Activated CD8-positive, alpha-beta T cell treated with anti-CD3 and anti-CD28 coated beads for 36 hours (primary cell): ENCODE data around the gene PEX14. TPM values are rescaled to one million over a fixed set of nuclear protein-coding genes. Genes with fewer than 3 reads are reported as not detected.

Source experiments
- ATAC-seq: fragments of 200-7000 bp; cut with Tn5 transposase; one replicate; pipeline ENCODE4 v1.10.0; 2021; ENCODE audit warnings: mild to moderate bottlenecking, moderate library complexity
- CTCF ChIA-PET: fragments of 350-600 bp; sonication (Branson Sonifier 250); formaldehyde crosslinking; loops from one replicate; lab custom pipeline; 2021; ENCODE audit warnings: antibody characterized with exemption; lab: Charles Lee
- POLR2A ChIA-PET: fragments of 350-600 bp; sonication (Branson Sonifier 250); formaldehyde crosslinking; loops from one replicate; lab custom pipeline; 2021; ENCODE audit warnings: antibody characterized with exemption; lab: Charles Lee
- DNase-seq: peaks from one replicate; pipeline ENCODE4 v3.0.0-alpha.2; 2020
- H3K27ac Mint-ChIP-seq: one replicate; pipeline ENCODE4 v1.8.0; 2021; ENCODE audit warnings: mild to moderate bottlenecking, mixed read lengths
- H3K27me3 Mint-ChIP-seq: one replicate; pipeline ENCODE4 v1.8.0; 2021; ENCODE audit warnings: mixed read lengths
- H3K36me3 Mint-ChIP-seq: one replicate; pipeline ENCODE4 v1.8.0; 2021; ENCODE audit warnings: low read depth, mixed read lengths
- H3K4me1 Mint-ChIP-seq: one replicate; pipeline ENCODE4 v1.8.0; 2021; ENCODE audit warnings: low read depth, mixed read lengths
- H3K4me3 Mint-ChIP-seq: one replicate; pipeline ENCODE4 v1.8.0; 2021; ENCODE audit warnings: mild to moderate bottlenecking, moderate library complexity, mixed read lengths
- H3K9me3 Mint-ChIP-seq: one replicate; pipeline ENCODE4 v1.8.0; 2021; ENCODE audit warnings: mixed read lengths
- CTCF ChIP-seq: fragments of 200-600 bp; IDR thresholded peaks from one replicate; pipeline ENCODE4 v1.8.0; 2022; ENCODE audit warnings: antibody characterized with exemption, mild to moderate bottlenecking
- intact Hi-C: fragments of 100-400 bp; cut with micrococcal nuclease; formaldehyde crosslinking; loops from one replicate; pipeline ENCODE4 v1.10.0; 2022
- total RNA-seq, 2 experiments: library from RNA; stranded (reverse); gene quantifications; one replicate each; pipeline ENCODE4 v1.2.3, GENCODE V29; 2021

Gene PEX14
- total RNA-seq, 2 experiments from 2014 or later: 18.0 to 18.5 TPM

DNA sequence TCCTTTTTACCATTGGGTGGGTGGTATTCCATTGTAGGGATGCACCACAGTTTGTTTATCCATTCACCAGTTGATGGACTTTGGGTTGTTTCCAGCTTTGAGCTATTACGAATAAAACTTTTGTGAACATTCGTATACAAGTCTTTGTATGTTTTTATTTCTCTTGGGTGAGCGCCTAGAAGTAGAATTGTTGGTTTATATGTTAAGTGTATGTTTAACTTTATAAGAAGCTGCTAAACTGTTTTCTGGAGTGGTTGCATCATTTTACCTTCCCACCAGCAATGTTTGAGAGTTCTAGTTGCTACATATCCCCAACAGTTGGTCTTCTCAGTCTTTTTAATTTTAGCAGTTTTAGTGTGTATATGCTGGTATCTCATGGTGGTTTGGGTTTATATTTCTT is 132.5 kb downstream of the PEX14 start:
- intact Hi-C loops: no loop called here
- CTCF ChIA-PET: no interaction called here
- ATAC-seq (no peak), DNase-seq (no peak)
- no peak overlapping the region for H3K4me3 Mint-ChIP-seq
- H3K4me1 Mint-ChIP-seq: no peaks in the 10 kb centered on the region
- no peaks in the 10 kb centered on the region for H3K36me3 Mint-ChIP-seq
- POLR2A ChIA-PET: no interaction called here
- H3K9me3 Mint-ChIP-seq: no peaks in the 10 kb centered on the region
- H3K27ac Mint-ChIP-seq: no peak overlapping the region
- H3K27me3 Mint-ChIP-seq: no peaks in the 10 kb centered on the region
- no peak for TF ChIP-seq CTCF

DNA sequence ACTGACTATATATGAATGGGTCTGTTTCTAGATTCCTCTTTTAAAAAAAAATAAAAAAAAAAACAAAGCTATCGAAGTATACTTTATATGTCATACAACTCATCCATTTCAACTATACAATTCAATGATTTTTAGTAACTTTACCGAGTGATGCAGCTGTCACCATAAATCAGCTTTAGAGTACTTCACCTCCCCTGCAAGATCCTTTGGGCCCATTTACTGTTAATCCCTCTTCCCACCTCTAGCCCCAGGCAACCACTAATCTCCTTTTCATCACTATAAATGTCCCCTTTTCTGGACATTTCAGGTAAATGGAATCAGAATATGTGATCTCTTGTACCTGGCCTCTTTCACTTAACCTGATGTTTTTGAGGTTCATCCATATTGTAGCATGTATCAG is 133.9 kb downstream of the PEX14 start:
- Mint-ChIP-seq H3K27me3 (no peaks in the 10 kb centered on the region), H3K9me3 (no peaks in the 10 kb centered on the region), H3K4me3 (no peak overlapping the region), H3K27ac (no peak overlapping the region), H3K4me1 (no peaks in the 10 kb centered on the region), H3K36me3 (no peaks in the 10 kb centered on the region)
- POLR2A ChIA-PET: no interaction called here
- no peak for TF ChIP-seq CTCF
- CTCF ChIA-PET: no interaction called here
- intact Hi-C loops: no loop called here
- DNase-seq (no peak), ATAC-seq (no peak)

DNA sequence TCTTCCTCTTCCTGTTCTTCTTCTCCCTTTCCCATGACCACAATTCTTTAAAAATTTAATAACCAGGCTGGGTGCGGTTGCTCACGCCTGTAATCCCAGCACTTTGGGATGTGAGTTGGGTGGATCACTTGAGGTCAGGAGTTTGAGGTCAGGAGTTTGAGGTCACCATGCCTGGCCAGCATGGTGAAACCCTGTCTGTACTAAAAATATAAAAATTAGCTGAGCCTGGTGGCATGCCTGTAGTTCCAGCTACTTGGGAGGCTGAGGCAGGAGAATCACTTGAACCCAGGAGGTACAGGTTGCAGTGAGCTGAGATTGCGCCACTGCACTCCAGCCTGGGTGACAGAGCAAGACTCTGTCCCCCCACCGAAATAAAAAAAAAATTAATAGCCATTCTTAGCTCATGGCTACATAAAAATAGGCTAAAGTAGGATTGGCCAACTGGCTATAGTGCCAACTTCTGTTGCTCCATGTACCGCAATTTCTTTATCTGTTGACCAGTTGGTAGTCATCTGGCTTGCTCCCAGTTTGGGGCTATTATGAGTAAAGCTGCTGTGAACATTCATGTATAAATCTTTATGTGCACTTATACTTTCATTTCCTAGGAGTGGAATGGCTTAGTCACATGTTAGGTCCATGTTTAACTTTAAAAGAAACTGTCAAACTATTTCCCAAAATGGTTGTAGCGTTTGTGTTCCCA is 136.3 kb downstream of the PEX14 start:
- Mint-ChIP-seq H3K4me1 (no peaks in the 10 kb centered on the region), H3K9me3 (no peaks in the 10 kb centered on the region), H3K4me3 (no peak overlapping the region), H3K27ac (no peak overlapping the region), H3K27me3 (no peaks in the 10 kb centered on the region), H3K36me3 (no peaks in the 10 kb centered on the region)
- ATAC-seq: no peak
- no peak for DNase-seq
- ChIA-PET CTCF (no interaction called here), POLR2A (no interaction called here)
- intact Hi-C loops: no loop called here
- TF ChIP-seq CTCF: no peak

DNA sequence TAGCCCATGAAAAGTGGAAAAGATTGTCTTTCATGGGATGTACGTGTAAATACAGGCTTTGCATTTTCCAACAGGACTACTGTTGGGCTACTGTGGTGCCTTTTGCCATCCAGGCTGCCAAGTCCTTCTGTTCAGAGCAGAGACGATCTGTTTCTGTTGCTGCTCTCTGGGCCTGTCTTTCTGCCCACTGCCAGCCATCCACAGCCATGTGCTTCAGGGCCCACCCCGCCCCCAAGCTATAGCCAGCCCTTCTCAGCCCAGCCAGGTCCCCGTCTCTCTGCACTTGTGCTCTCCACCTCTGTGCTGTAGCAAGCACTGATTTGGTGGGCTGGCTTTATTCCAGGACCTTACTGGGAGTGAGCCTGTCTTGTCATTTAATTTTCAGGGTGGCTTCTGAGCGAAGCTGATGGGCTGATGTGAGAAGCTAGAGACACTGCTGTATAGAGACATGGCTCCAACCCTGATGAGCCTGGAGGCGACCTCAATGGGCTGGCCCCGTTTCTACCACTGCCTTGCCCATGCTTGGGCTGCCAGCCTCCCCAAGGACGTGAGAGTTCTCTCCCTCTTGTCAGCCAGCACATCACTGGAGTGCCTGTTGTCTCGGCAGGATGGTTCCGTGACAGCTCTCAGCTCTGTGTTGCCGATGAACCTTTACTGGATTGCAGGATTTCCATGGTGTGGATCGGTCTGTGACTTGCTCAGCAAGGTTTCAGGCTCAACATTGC is 137.8 kb downstream of the PEX14 start:
- no peak for DNase-seq
- no peaks in the 10 kb centered on the region for H3K9me3 Mint-ChIP-seq
- no peaks in the 10 kb centered on the region for H3K4me1 Mint-ChIP-seq
- no peaks in the 10 kb centered on the region for H3K27me3 Mint-ChIP-seq
- H3K36me3 Mint-ChIP-seq: no peaks in the 10 kb centered on the region
- no peak for TF ChIP-seq CTCF
- H3K27ac Mint-ChIP-seq: no peak overlapping the region
- no peak overlapping the region for H3K4me3 Mint-ChIP-seq
- intact Hi-C loops: no loop called here
- ChIA-PET POLR2A (no interaction called here), CTCF (no interaction called here)
- no peak for ATAC-seq

DNA sequence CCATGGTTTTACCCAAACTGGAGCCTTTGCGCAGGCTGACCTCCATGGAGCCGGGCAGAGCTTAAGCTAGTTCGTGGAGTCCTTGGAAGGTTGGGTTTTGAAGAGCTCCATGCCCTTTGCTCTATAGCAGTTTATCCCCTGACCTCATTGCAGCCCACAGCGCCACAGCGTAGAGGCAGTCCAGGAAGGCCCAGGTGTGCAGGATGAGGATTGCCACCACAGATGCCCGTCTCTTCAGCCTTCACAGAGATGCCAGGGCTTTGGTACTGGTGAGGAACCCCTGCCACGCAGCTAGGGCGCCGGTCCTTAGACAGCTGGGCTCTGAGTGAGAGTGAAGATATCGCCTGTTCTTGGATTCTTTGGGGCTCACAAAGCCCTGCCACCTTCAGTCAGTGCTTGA is 138.6 kb downstream of the PEX14 start:
- POLR2A ChIA-PET: no interaction called here
- Mint-ChIP-seq H3K36me3 (no peaks in the 10 kb centered on the region), H3K9me3 (no peaks in the 10 kb centered on the region), H3K4me3 (no peak overlapping the region), H3K4me1 (no peaks in the 10 kb centered on the region), H3K27ac (no peak overlapping the region), H3K27me3 (no peaks in the 10 kb centered on the region)
- DNase-seq: no peak
- intact Hi-C loops: no loop called here
- ATAC-seq: no peak
- CTCF ChIA-PET: no interaction called here
- TF ChIP-seq CTCF: no peak
